ENCODE results near the gene SPATC1L.
"Not testable (repeated sequence)": the region's sequence is repeated elsewhere in the genome, so short reads cannot be mapped to it uniquely, and the experiment has no call there.

Gene SPATC1L

GRCh38 chr21:46181953-46182547 is 2.2 kb downstream of the SPATC1L start:
- no peak for DNase-seq

DNA sequence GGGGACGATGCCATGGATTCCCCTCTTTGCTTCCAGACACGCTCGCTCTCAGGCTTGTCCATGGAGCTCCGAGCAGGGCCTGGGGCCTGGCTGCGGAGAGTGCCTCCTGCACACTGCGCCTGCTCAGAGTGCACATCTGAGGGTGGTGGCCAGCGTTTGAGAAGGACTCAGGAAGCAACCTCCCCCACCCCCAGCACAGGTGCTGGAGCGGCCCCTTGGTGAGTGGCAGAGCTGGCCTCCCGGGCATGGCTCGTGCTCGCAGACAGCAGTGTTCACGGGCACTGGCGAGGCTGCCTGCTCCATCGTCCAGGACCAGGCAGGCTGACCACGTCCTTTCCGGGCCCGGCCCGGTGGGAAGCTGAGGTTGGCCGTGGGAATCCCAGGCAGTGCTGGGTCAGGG is 2.8 kb downstream of the SPATC1L start:
- no peak for DNase-seq

DNA sequence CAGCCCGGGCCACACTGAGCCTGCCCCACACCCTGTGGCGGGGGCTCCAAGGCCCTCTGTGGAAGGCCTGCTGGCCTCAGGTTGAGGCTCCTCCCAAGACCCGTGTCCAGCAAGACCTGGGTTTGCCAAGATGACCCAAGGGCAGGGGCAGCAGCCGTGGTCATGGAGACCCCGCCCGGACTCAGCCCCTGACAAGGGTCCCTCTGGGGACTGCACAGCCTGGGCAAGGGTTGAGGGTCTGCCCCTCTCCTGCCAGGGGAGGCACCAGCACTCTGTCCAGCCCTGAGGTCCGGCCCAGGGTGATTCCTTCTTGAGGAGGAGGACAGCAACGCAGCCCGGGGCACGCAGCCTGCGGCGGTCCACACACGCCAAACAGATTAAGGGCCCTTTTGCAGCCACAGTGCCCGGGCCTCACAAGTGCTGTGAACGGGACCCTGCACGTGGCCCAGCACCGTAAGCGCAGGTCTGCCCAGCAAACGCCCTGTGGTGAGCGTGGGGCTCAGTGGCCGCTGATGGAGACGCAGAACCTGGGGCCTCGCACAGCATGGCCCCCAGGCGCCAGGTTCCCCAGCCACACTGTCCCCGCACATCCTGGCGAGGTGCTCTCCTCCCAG is 3.4 kb downstream of the SPATC1L start:
- no peak for DNase-seq

DNA sequence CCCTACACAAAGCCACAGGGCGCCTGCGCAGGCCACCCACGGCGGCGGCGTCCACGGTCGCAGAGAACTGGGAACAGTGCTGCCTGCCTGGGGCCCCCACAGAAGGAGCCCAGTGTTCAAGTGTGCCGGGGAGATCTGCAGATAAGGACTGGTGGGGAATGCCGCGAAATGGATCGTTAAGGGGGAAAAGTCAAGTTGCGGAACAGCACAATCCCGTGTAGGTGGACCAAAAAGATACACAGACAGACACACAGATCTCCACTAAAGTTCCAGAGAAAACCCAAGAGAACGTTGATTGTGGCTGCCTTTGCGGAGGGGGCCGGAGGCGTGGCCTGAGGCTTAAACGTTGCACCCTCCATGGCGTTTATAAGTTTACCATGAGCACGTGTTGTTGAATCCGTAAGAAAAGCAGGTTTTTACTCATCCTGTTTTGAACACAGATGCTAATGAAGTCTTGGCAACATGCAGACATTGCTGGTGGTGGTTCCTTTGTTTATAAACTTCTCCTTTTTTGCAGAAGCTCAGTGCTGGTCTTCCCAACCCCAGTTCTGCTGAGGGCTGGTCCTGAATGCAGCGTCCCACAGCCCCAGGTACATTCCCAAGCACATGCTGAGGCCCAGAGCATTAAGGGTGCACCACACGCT is 4.1 kb downstream of the SPATC1L start:
- no peak for DNase-seq

DNA sequence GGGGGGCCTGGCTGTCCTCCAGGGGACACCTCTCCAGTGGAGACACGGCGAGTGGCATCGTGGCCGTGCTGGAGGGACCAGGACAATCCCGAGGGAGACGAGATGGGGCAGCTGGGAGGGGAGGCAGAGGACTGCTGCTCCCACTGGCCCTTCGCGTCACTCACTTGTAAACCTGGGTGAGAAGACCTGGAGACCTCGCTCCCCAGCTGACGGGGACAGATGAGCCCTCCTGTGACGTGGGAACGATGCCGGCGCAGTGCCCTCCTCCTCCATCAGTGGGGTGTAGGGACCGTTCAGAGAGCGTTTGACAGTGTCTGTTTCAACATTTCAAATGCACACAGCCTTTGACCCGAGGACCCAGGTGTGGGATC is 4.6 kb downstream of the SPATC1L start:
- DNase-seq: no peak

DNA sequence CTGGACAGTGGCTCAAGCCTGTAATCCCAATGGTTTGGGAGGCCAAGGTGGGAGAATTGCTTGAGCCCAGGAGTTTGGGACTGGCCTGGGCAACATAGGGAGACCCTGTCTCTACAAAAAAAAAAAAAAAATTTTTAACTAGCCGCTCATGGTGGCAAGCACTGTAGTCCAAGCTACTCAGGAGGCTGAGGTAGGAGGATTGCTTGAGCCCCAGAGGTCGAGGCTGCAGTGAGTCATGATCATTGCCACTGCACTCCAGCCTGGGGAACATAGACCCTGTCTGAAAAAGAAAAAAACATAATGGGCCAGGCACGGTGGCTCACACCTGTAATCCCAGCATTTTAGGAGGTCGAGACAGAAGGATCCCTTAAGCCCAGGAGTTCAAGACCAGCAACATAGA is 5.3 kb downstream of the SPATC1L start:
- no peak for DNase-seq

DNA sequence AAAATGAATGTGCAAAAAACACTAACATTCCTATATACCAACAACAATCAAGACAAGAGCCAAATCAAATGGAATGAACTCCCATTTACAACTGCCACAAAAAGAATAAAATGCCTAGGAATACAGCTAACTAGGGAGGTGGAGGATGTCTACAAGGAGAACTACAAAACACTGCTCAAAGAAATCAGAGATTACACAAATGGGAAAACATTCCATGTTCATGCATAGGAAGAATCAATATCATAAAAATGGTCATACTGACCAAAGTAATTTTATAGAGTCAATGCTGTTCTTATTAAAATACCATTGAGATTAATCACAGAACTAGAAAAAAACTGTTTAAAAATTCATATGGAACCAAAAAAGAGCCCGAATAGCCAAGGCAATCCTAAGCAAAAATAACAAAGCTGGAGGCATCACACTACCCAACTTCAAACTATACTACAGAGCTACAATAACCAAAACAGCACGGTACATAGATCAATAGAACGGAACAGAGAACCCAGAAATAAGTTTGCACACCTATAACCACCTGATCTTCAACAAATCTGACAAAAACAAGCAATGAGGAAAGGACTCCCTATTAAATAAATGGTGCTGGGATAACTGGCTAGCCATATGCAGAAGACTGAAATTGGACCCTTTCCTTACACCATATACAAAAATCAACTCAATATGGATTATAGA is 7.7 kb downstream of the SPATC1L start:
- not testable (repeated sequence) for DNase-seq

DNA sequence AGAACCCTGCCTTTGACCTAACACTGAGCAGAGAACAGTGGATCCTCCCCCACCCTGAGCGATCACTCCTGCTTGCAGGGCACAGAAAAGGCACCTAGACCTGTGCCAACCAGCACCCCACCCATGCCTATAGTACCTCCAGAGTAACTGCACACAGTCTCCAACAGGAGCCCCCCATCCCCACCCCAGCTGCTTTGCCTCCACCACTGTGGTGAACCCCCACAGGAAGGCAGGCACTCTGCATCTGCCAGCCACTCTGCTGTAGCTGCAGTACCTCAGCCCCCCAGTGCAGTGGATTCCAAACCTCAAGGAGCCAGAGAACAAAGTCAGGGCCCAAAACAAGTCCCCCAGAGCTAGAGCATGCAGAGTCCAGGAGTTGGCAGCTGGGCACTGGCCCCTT is 10.7 kb downstream of the SPATC1L start:
- no peak for DNase-seq

GRCh38 chr21:46172863-46173528 is 11.3 kb downstream of the SPATC1L start:
- DNase-seq: no peak

- DNase-seq: no peak
Measured at GRCh38 chr21:46171996-46172862, 12.0 kb downstream of the SPATC1L start.

DNA sequence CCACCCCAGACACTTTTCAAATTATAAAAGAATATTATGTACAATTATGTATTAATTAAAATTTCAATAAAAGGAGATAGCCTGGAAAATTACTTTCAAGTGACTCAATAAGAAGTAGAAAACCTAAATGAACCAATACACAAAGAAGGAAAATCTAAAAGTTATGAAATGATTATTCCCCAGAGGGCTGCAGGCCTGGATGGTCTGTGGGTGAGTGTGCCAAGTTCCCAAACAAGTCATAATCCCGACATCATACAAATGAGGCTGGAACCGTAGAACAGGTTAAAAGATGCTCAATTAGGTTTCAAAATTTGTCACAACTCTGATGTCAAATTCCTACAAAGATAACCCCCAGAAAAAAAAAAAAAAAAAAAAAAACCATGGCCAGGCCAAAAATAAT is 12.7 kb downstream of the SPATC1L start:
- no peak for DNase-seq

DNA sequence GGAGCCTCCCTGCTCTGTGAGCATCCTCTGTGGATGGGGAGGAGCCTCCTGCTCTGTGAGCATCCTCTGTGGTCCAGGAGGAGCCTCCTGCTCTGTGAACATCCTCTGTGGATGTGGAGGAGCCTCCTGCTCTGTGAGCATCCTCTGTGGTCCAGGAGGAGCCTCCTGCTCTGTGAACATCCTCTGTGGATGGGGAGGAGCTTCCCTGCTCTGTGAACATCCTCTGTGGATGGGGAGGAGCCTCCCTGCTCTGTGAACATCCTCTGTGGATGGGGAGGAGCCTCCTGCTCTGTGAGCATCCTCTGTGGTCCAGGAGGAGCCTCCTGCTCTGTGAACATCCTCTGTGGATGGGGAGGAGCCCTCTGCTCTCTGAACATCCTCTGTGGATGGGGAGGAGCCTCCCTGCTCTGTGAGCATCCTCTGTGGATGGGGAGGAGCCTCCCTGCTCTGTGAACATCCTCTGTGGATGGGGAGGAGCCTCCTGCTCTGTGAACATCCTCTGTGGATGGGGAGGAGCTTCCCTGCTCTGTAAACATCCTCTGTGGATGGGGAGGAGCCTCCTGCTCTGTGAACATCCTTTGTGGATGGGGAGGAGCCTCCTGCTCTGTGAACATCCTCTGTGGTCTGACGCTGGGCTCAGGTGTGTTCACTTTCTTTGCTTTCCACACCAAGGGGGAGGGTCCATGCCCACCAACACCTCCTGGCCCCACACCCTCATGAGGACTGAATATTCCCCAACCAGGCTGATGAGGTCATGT is 13.6 kb downstream of the SPATC1L start:
- peak; percentile 32 for DNase-seq

DNA sequence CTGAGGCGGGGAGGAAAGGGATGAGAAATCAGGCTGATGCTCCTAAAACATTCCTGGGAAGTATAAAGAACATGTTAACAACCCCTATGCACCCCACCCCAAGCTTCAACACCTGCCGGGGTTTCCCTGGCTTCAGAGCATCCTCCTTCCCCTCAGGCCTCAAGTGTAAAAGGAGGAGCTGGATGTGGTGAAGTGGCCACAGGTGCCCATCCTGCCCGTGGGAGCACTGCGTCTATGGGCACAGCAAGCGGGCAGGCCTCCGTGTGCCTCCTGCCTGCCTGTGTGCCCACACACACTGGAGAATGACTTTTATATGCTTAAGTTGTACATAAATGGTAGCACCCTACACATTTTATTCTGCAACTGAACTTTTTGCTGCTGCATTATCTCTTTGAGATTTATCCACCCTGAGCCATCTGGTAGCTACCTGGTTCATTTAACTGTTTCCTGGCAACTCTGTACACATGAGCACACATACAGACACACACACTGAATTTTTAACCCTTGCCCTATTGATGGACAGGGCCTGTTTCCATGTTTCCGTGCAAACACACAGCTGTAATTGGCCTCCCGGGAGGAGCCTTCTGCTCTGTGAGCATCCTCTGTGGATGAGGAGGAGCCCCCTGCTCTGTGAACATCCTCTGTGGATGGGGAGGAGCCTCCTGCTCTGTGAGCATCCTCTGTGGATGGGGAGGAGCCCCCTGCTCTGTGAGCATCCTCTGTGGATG is 15.4 kb downstream of the SPATC1L start:
- DNase-seq: no peak

GRCh38 chr21:46168238-46168637 is 16.0 kb downstream of the SPATC1L start:
- no peak for DNase-seq

GRCh38 chr21:46165098-46165497 is 19.2 kb downstream of the SPATC1L start:
- DNase-seq: no peak

GRCh38 chr21:46163380-46163779 is 20.9 kb downstream of the SPATC1L start:
- DNase-seq: no peak

DNA sequence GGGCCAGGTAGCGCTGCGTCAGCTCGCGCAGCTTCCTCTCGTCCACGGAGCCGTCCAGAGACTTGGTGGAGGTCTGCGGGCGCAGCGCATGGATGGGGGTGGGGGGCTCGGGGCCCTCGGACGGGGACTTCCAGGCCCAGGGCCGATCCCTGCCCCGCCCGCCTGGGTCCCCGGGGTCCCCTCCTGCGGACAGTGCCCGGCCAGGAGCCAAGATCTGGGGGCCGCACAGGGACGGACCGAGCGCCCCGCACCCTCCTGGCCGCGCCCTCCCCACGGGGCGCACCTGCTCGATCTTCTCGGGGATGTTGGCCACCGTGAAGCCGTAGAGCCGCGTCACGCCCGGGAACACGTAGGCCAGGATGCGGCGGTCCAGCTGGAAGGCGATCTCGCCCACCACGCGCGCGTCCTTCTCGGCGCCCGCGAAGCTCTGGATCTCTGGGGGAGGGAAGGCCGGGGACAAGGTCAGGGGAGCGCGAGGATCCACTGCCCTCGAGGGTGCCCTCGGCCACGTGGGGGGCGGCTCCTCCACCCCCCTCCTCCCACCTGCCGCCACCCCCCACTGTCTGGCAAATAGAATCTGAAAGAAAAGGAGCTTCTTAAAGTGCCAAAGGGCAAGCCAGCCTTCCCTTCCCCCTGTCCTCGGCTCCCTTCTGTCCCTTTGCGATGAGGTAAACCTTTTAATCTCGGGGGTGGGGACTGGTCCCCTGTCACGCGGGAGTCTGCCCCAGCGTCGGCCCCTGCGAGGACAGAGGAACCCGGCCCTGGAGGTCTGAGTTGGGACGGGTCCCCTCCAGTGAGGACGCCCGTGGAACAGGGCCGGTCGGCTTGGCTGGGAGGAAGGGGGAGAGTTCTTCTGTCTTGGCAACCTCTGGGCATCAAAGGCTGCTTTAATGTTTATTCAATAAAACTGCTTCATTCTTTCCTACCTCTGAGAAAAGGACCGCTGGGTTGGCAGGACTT is 22.3 kb downstream of the SPATC1L start:
- DNase-seq: no peak

GRCh38 chr21:46160907-46161632 is 23.2 kb downstream of the SPATC1L start:
- DNase-seq: no peak

GRCh38 chr21:46160657-46160906 is 23.7 kb downstream of the SPATC1L start:
- no peak for DNase-seq
